Fibroblast of mammary gland (primary cell): ENCODE results near the gene WNT2.

Experiments used
- DNase-seq: peaks from one replicate; pipeline ENCODE4 v3.0.0-alpha.2; 2010; ENCODE audit warnings: low read depth
- H3K4me3 ChIP-seq: 2 replicates; pipeline ENCODE4 v1.5.1; 2011; ENCODE audit warnings: low read depth, mild to moderate bottlenecking, low read length, moderate library complexity; ENCODE audit not compliant: control insufficient read depth
- CTCF ChIP-seq: conservative IDR thresholded peaks from 2 replicates; pipeline ENCODE4 v1.5.1; 2011; ENCODE audit warnings: low read depth, low read length, inconsistent platforms; ENCODE audit not compliant: control insufficient read depth, insufficient read depth

The WNT2 gene

GRCh38 chr7:117325836-117326235 is 3.0 kb upstream of the WNT2 start:
- TF ChIP-seq CTCF = no peak
- H3K4me3 ChIP-seq = no peak overlapping the region
- DNase-seq = peak; percentile 40

GRCh38 chr7:117324960-117325359 is 2.1 kb upstream of the WNT2 start:
- H3K4me3 ChIP-seq = peak overlapping the region; percentile 50
- peak; percentile 38 for DNase-seq
- no peak for TF ChIP-seq CTCF

GRCh38 chr7:117323851-117324711 is 1.2 kb upstream of the WNT2 start:
- DNase-seq = peak; percentile 64
- peak overlapping the region; percentile 50 for H3K4me3 ChIP-seq
- no peak for TF ChIP-seq CTCF

GRCh38 chr7:117323305-117323850 is 520 bp upstream of the WNT2 start:
- peak overlapping the region; percentile 50 for H3K4me3 ChIP-seq
- no peak for TF ChIP-seq CTCF
- DNase-seq = peak; percentile 32

- TF ChIP-seq CTCF = no peak
- no peak overlapping the region for H3K4me3 ChIP-seq
- no peak for DNase-seq
These were observed 2.3 kb downstream of the WNT2 start for GRCh38 chr7:117320523-117320922.

- no peak for TF ChIP-seq CTCF
- no peak overlapping the region for H3K4me3 ChIP-seq
- DNase-seq = no peak
These were observed 3.7 kb downstream of the WNT2 start for GRCh38 chr7:117319181-117319580.

- DNase-seq = no peak
- no peak for TF ChIP-seq CTCF
- H3K4me3 ChIP-seq = no peak overlapping the region
These were observed 9.3 kb downstream of the WNT2 start for GRCh38 chr7:117313582-117313981.
